Thymus (tissue), 11 donors: Measurements from ENCODE around the gene KLK12. TPM values are rescaled to one million over a fixed set of nuclear protein-coding genes. Genes with fewer than 3 reads are reported as not detected.
"Not testable (repeated sequence)": the region's sequence is repeated elsewhere in the genome, so short reads cannot be mapped to it uniquely, and the experiment has no call there.

Experiments used
- DNase-seq, 9 donors: peaks; one replicate each; pipeline ENCODE4 v3.0.0-alpha.2; 2013; ENCODE audit warnings: low spot score in 9 of 9, low read depth in 6 of 9, missing footprints in 1 of 9
- H3K27ac ChIP-seq, 2 donors: one replicate each; pipeline ENCODE4 v1.5.1; 2013; ENCODE audit warnings: control low read depth in 1 of 2, low read depth in 1 of 2, low read length in 1 of 2, mild to moderate bottlenecking in 1 of 2, moderate library complexity in 1 of 2
- H3K27me3 ChIP-seq, 2 donors: one replicate each; pipeline ENCODE4 v1.5.1; 2013; ENCODE audit warnings: low read length in 1 of 2; ENCODE audit not compliant: control insufficient read depth in 2 of 2, insufficient read depth in 1 of 2
- H3K36me3 ChIP-seq, 2 donors: one replicate each; pipeline ENCODE4 v1.5.1; 2013; ENCODE audit warnings: low read length in 1 of 2, mild to moderate bottlenecking in 1 of 2, moderate library complexity in 1 of 2; ENCODE audit not compliant: control insufficient read depth in 2 of 2, insufficient read depth in 2 of 2
- H3K4me1 ChIP-seq, 2 donors: one replicate each; pipeline ENCODE4 v1.5.1; 2013; ENCODE audit warnings: low read length in 2 of 2; ENCODE audit not compliant: control insufficient read depth in 2 of 2, insufficient read depth in 2 of 2
- H3K4me3 ChIP-seq, 2 donors: one replicate each; pipeline ENCODE4 v1.5.1; 2013; ENCODE audit warnings: low read length in 2 of 2, control low read depth in 1 of 2, mild to moderate bottlenecking in 1 of 2
- H3K9me3 ChIP-seq, 2 donors: one replicate each; pipeline ENCODE4 v1.5.1; 2013; ENCODE audit warnings: low read length in 1 of 2, mild to moderate bottlenecking in 1 of 2; ENCODE audit not compliant: control insufficient read depth in 2 of 2, insufficient read depth in 1 of 2
- WGBS: extraction: QIAGEN DNeasy Blood & Tissue Kit; methylation state at CpG from one replicate; pipeline ENCODE4 v1.1.7; 2013; 5-methylcytosine and 5-hydroxymethylcytosine counted together
- polyA plus RNA-seq: library from polyadenylated mRNA; stranded (reverse); fragments of 200-250 nt; gene quantifications from one replicate; pipeline ENCODE4 v1.2.3, GENCODE V29; 2013
- total RNA-seq: library from RNA; stranded (reverse); fragments of 120-200 nt; gene quantifications from one replicate; pipeline ENCODE4 v1.2.4, GENCODE V29; 2013
- donor health status: healthy.

KLK12 gene
- total and polyA plus RNA-seq, 2 donors = 0.61 to 3.0 TPM

DNA sequence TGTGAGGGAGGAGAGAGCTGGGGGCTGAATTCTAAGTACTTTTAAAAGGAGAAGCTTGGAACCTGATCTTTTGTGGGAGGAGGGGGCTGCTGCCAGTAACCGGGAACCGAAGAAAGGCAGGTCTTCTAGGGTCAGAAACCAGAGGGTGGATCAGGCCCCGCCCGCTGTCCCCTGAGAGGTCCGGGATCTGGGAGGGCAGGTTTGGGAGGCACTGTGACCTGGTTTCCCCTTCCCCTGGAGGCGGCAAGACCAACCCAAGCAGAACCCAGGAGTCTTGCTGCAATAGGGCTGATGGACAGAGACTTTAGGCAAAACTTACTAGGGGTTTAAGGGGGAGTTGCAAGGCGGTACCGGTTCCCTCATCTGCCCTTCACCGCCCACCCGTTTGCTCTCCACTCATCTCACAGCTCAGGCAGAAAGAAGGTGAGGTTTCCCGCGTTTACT lies 32.7 kb downstream of the KLK12 start:
- WGBS = 46% methylated on average over 12 of the region's 12 CpGs
- peaks cover 0 to 3% of the 10 kb centered on the region in 2 donors for H3K9me3 ChIP-seq
- no peak overlapping the region for H3K27ac ChIP-seq
- DNase-seq = no peak
- H3K36me3 ChIP-seq = no peaks in the 10 kb centered on the region
- no peak overlapping the region for H3K4me3 ChIP-seq
- no peaks in the 10 kb centered on the region for H3K4me1 ChIP-seq
- peaks cover 0 to 22% of the 10 kb centered on the region in 2 donors for H3K27me3 ChIP-seq

DNA sequence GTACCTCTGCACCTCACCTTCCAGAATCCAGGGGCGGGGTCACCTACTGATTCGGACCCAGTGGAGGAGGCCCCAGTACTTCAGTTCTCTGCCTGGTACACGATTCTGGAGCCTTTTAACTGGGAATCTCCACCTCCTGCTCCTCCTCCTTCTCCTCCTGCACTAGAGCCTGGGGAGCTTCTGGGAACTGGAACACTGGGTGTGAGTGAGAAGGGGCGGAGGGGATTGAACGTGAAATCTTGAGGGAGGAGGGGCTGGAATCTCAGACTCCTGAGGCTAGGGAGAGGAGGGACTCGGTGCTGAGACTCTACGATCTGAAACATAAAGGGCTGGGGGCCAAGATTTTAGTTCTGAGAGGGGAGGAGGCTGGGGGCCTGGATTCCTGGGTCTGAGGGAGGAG lies 33.3 kb downstream of the KLK12 start, which contains the start of gene KLK8:
Gene KLK8 (minus strand): TSS at position 90 of the 400 bp plus-strand sequence. CDS start 437 bp downstream, outside the sequence.
- no peaks in the 10 kb centered on the region for H3K4me1 ChIP-seq
- no peaks in the 10 kb centered on the region for H3K36me3 ChIP-seq
- H3K4me3 ChIP-seq = no peak within 1 kb of the TSS
- 46% methylated on average over 7 of the region's 7 CpGs for WGBS
- no peak within 1 kb of the TSS for H3K27ac ChIP-seq
- H3K9me3 ChIP-seq = peaks cover 0 to 3% of the 10 kb centered on the region in 2 donors
- H3K27me3 ChIP-seq = peaks cover 0 to 22% of the 10 kb centered on the region in 2 donors
- no peak for DNase-seq

DNA sequence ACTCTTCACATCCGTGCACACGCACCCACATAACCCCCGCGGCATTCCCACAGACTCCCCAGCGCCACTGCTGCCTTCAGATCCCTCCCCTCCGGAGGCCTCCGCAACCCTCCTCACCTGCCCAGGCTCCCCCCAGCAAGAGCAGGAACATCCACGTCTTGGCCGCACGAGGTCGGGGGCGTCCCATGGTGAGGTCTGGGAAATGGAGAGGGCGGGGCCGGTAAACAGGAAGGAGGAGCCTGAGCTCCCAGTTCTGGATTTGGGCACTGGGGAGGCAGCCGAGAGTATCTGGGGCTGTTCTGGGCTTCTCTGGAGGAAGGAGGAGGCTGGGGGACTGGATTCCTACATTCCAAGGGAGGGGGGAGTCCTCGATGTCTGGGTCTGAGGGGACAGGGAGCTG lies 33.8 kb downstream of the KLK12 start:
- H3K27me3 ChIP-seq = peaks cover 0 to 22% of the 10 kb centered on the region in 2 donors
- H3K4me3 ChIP-seq = no peak overlapping the region

DNA sequence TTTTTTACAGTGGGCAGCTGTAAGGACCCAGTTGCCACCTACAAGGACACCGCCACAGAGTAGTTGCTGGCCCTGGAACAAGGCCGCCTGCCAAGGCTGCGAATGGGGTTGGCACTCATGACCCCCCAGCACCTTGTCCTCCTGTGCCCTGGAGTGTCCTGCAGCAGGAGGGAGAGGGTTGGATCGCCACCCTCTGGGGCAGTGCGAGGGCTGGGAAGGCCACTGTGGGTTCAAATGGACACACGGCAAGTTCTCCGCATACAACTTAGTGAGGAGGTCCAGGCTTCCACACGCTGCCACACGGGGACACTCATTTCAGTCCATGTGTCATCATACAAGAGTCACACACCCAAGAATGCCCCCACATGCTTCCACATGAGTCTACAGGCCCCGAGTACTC lies 34.4 kb downstream of the KLK12 start:
- 93% methylated on average over 10 of the region's 10 CpGs for WGBS
- no peak overlapping the region for H3K27ac ChIP-seq
- peaks cover 0 to 22% of the 10 kb centered on the region in 2 donors for H3K27me3 ChIP-seq
- H3K4me1 ChIP-seq = no peaks in the 10 kb centered on the region
- DNase-seq = no peak
- peaks cover 0 to 3% of the 10 kb centered on the region in 2 donors for H3K9me3 ChIP-seq
- H3K36me3 ChIP-seq = no peaks in the 10 kb centered on the region
- no peak overlapping the region for H3K4me3 ChIP-seq

More for the DNA sequence above, 33.8 kb downstream of the KLK12 start:
- Histone ChIP-seq H3K27ac (no peak overlapping the region), H3K4me1 (no peaks in the 10 kb centered on the region), H3K36me3 (no peaks in the 10 kb centered on the region), H3K9me3 (peaks cover 0 to 3% of the 10 kb centered on the region in 2 donors)
- no peak for DNase-seq
- 42% methylated on average over 16 of the region's 16 CpGs for WGBS

DNA sequence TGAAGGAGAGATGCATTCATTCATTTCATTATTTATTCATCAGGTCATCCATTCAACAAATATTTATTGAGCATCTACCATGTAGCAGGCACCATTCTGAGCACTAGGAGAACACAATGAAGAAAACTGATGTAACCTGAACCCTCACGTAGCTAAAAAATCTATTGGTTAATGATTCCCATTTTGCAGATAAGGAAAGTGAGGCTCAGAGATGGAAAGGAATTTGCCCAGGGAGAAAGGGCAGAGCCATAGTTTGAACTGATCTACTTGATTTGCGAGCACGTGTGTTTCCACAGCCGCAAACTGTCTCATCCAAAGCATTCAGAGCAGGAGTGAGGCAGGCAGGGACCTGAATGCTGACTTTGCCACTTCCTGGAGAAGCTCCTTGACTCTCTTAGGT lies 36.1 kb downstream of the KLK12 start:
- whole genome bisulfite sequencing = 88% methylated on average over 4 of the region's 4 CpGs
- Histone ChIP-seq H3K27ac (no peak overlapping the region), H3K4me3 (no peak overlapping the region), H3K36me3 (no peaks in the 10 kb centered on the region), H3K27me3 (peaks cover 0 to 22% of the 10 kb centered on the region in 2 donors), H3K9me3 (peaks cover 0 to 3% of the 10 kb centered on the region in 2 donors), H3K4me1 (no peaks in the 10 kb centered on the region)
- DNase-seq = no peak

DNA sequence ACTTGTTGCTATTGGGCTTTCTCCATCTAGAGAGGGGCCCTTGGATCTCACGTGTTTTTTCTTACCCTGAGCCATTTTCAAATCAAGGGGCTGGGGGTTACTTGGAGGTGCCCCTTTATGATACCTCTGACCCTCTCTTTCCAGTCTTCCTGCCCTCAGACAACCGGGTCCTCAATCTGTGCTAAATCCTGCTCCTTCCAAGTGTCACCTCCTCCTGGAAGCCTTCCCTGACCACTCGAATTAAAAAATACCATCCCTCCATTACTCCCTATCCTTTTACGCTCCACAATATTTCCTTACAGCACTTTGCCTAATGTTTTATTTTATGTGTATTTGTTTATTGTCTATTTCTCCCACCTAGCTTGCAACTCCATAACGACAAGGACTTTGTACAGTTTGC lies 36.7 kb downstream of the KLK12 start:
- Histone ChIP-seq H3K27me3 (peaks cover 0 to 22% of the 10 kb centered on the region in 2 donors), H3K4me3 (no peak overlapping the region), H3K27ac (no peak overlapping the region), H3K4me1 (no peaks in the 10 kb centered on the region), H3K36me3 (no peaks in the 10 kb centered on the region), H3K9me3 (peaks cover 0 to 3% of the 10 kb centered on the region in 2 donors)
- 81% methylated on average over 5 of the region's 5 CpGs for WGBS
- no peak for DNase-seq

DNA sequence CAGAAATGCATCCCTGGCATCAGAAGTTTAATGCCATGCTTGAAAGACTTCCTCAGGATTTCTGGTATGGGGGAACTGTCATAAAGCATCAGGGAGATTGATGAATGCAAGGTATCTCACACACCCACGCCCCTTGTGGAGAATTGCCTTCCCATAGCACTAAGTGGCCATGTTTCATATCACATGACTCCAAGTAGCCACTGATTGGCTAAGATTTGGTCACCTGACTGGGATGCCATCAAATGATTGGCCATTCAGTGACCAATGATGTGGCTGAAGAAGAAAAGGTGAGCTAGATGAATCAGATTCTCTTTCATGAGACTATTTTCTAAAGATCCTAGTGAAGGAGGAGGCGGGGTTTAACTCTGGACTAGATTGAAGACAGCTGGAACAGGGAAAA lies 40.7 kb downstream of the KLK12 start:
- no peaks in the 10 kb centered on the region for H3K27me3 ChIP-seq
- H3K27ac ChIP-seq = no peak overlapping the region
- H3K4me1 ChIP-seq = no peaks in the 10 kb centered on the region
- no peaks in the 10 kb centered on the region for H3K36me3 ChIP-seq
- 89% methylated on average over 2 of the region's 2 CpGs for WGBS
- H3K4me3 ChIP-seq = no peak overlapping the region
- no peaks in the 10 kb centered on the region for H3K9me3 ChIP-seq
- no peak for DNase-seq

DNA sequence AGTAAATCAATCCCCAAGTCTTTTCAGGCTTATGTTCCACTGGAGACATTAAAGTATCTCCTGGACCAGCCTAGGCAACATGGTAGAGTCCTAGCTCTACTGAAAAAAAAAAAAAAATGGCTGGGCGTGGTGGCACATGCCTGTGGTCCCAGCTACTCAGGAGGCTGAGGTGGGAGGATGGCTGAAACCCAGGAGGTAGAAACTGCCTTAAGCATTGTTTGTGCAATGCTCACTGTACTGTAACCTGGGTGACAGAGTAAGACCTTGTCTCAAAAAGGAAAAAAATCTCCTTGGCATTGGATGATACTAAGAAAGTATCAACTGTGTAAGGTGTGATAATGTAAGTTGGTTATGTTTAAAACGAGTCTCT lies 42.2 kb downstream of the KLK12 start:
- Histone ChIP-seq H3K27ac (no peak overlapping the region), H3K9me3 (no peaks in the 10 kb centered on the region)
- WGBS = 85% methylated on average over 2 of the region's 2 CpGs

DNA sequence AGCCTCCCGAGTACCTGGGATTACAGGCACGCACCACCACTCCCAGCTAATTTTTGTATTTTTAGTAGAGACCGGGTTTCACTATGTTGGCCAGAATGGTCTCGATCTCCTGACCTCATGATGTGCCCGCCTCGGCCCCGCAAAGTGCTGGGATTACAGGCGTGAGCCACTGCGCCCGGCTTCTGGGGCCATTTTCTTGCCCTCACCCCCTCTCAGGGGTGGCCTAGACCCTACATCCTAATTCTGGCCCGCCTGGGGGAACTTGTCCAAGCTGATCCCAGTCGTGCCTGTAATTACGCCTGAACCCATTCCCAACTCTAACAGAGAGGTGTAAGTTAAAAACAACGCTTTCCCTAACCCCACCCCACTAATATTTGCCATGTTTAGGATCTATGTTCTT lies 50.4 kb downstream of the KLK12 start:
- peaks cover 0 to 11% of the 10 kb centered on the region in 2 donors for H3K27me3 ChIP-seq
- not testable (repeated sequence) for H3K27ac ChIP-seq, H3K9me3 ChIP-seq, DNase-seq, H3K36me3 ChIP-seq, H3K4me3 ChIP-seq, H3K4me1 ChIP-seq
- 89% methylated on average over 14 of the region's 14 CpGs for WGBS

More for the DNA sequence above, 42.2 kb downstream of the KLK12 start:
- H3K4me1 ChIP-seq = no peaks in the 10 kb centered on the region
- H3K36me3 ChIP-seq = no peaks in the 10 kb centered on the region
- no peaks in the 10 kb centered on the region for H3K27me3 ChIP-seq
- H3K4me3 ChIP-seq = no peak overlapping the region
- DNase-seq = no peak
